Natural killer cell treated with Interleukin-12 subunit alpha and Interleukin-12 subunit beta and Interleukin-15 and Interleukin-18, amount 100 ng/mL, for 72 hours (primary cell): ENCODE measurements around the gene GH2. TPM values are rescaled to one million over a fixed set of nuclear protein-coding genes. Genes with fewer than 3 reads are reported as not detected.
"Not testable (repeated sequence)": the region's sequence is repeated elsewhere in the genome, so short reads cannot be mapped to it uniquely, and the experiment has no call there.

Source experiments
- ATAC-seq, 2 donors: fragments of 150-1000 bp; cut with Tn5 transposase in 1 of 2; sonication (Bioruptor Pico), chemical (Tn5 transposase) in 1 of 2; 2 replicates each; pipeline ENCODE4 v1.10.0; 2021
- DNase-seq: peaks from one replicate; pipeline ENCODE4 v3.0.0; 2022; ENCODE audit warnings: low spot score
- H3K27ac Mint-ChIP-seq, 2 donors: 1 replicate in 1 of 2; 2 replicates in 1 of 2; pipeline ENCODE4 v1.8.0; 2022; ENCODE audit warnings: mixed read lengths in 2 of 2, mild to moderate bottlenecking in 1 of 2, moderate library complexity in 1 of 2
- H3K27me3 Mint-ChIP-seq, 2 donors: 1 replicate in 1 of 2; 2 replicates in 1 of 2; pipeline ENCODE4 v1.8.0; 2022; ENCODE audit warnings: mixed read lengths in 2 of 2
- H3K36me3 Mint-ChIP-seq: one replicate; pipeline ENCODE4 v1.8.0; 2022; ENCODE audit warnings: mixed read lengths
- H3K4me1 Mint-ChIP-seq, 2 donors: 1 replicate in 1 of 2; 2 replicates in 1 of 2; pipeline ENCODE4 v1.8.0; 2022; ENCODE audit warnings: low read depth in 2 of 2, mixed read lengths in 2 of 2, mild to moderate bottlenecking in 1 of 2
- H3K4me3 Mint-ChIP-seq: one replicate; pipeline ENCODE4 v1.8.0; 2022; ENCODE audit warnings: mixed read lengths
- H3K9me3 Mint-ChIP-seq: 2 replicates; pipeline ENCODE4 v1.8.0; 2022; ENCODE audit warnings: mixed read lengths
- total RNA-seq, 2 donors: library from RNA; stranded (reverse); gene quantifications; one replicate each; pipeline ENCODE4 v1.2.3, GENCODE V29; 2022

The GH2 gene
- total RNA-seq, 2 donors from 2014 or later = not detected

GRCh38 chr17:63901971-63902370 is 20.2 kb upstream of the GH2 start:
- ATAC-seq, H3K27ac Mint-ChIP-seq, H3K36me3 Mint-ChIP-seq, H3K9me3 Mint-ChIP-seq, DNase-seq, H3K4me1 Mint-ChIP-seq, H3K27me3 Mint-ChIP-seq, H3K4me3 Mint-ChIP-seq: not testable (repeated sequence)

GRCh38 chr17:63898899-63899798 is 17.4 kb upstream of the GH2 start:
- ATAC-seq, DNase-seq, H3K27ac Mint-ChIP-seq, H3K27me3 Mint-ChIP-seq, H3K9me3 Mint-ChIP-seq, H3K36me3 Mint-ChIP-seq, H3K4me1 Mint-ChIP-seq, H3K4me3 Mint-ChIP-seq: not testable (repeated sequence)

- H3K36me3 Mint-ChIP-seq, H3K4me1 Mint-ChIP-seq, DNase-seq, H3K9me3 Mint-ChIP-seq, H3K27me3 Mint-ChIP-seq, H3K4me3 Mint-ChIP-seq, H3K27ac Mint-ChIP-seq: not testable (repeated sequence)
- ATAC-seq = peak in 1 of 2 donors; percentile 45
These were observed 15.0 kb upstream of the GH2 start, which contains the start of gene CSH1 for GRCh38 chr17:63896524-63897354. CSH1 (minus strand) TSS chr17:63896574; CDS start chr17:63896511, 63 bp downstream.

- not testable (repeated sequence) for H3K4me3 Mint-ChIP-seq, ATAC-seq, DNase-seq, H3K36me3 Mint-ChIP-seq, H3K4me1 Mint-ChIP-seq, H3K27me3 Mint-ChIP-seq, H3K9me3 Mint-ChIP-seq, H3K27ac Mint-ChIP-seq
These were observed 13.1 kb upstream of the GH2 start for GRCh38 chr17:63894821-63895220.

GRCh38 chr17:63894021-63894420 is 12.3 kb upstream of the GH2 start:
- ATAC-seq, H3K27ac Mint-ChIP-seq, DNase-seq, H3K4me1 Mint-ChIP-seq, H3K4me3 Mint-ChIP-seq, H3K9me3 Mint-ChIP-seq, H3K27me3 Mint-ChIP-seq, H3K36me3 Mint-ChIP-seq: not testable (repeated sequence)

- H3K27me3 Mint-ChIP-seq, ATAC-seq, H3K36me3 Mint-ChIP-seq, H3K4me1 Mint-ChIP-seq, H3K27ac Mint-ChIP-seq, DNase-seq, H3K9me3 Mint-ChIP-seq, H3K4me3 Mint-ChIP-seq: not testable (repeated sequence)
These were observed 10.7 kb upstream of the GH2 start for GRCh38 chr17:63892316-63893037.

GRCh38 chr17:63889026-63889848 is 7.5 kb upstream of the GH2 start:
- H3K27me3 Mint-ChIP-seq, H3K9me3 Mint-ChIP-seq, ATAC-seq, DNase-seq, H3K4me1 Mint-ChIP-seq, H3K36me3 Mint-ChIP-seq, H3K4me3 Mint-ChIP-seq, H3K27ac Mint-ChIP-seq: not testable (repeated sequence)

GRCh38 chr17:63885119-63885518 is 3.4 kb upstream of the GH2 start:
- H3K27ac Mint-ChIP-seq, H3K27me3 Mint-ChIP-seq, H3K4me3 Mint-ChIP-seq, H3K36me3 Mint-ChIP-seq, ATAC-seq, H3K9me3 Mint-ChIP-seq, H3K4me1 Mint-ChIP-seq, DNase-seq: not testable (repeated sequence)

- not testable (repeated sequence) for H3K27ac Mint-ChIP-seq, H3K4me3 Mint-ChIP-seq, ATAC-seq, H3K27me3 Mint-ChIP-seq, H3K36me3 Mint-ChIP-seq, H3K4me1 Mint-ChIP-seq, H3K9me3 Mint-ChIP-seq, DNase-seq
These were observed 932 bp upstream of the GH2 start for GRCh38 chr17:63882626-63883126.

GRCh38 chr17:63881337-63881736 is 407 bp downstream of the GH2 start:
- H3K9me3 Mint-ChIP-seq, H3K36me3 Mint-ChIP-seq: not testable (repeated sequence)

GRCh38 chr17:63880706-63881105 is 1.0 kb downstream of the GH2 start:
- H3K4me1 Mint-ChIP-seq = peaks cover 0 to 2% of the 10 kb centered on the region in 2 donors
- no peak overlapping the region for H3K27ac Mint-ChIP-seq
- H3K9me3 Mint-ChIP-seq = no peaks in the 10 kb centered on the region
- H3K27me3 Mint-ChIP-seq = peaks cover 0 to 3% of the 10 kb centered on the region in 2 donors
- no peaks in the 10 kb centered on the region for H3K36me3 Mint-ChIP-seq
- DNase-seq = no peak
- no peak for ATAC-seq
- H3K4me3 Mint-ChIP-seq = no peak overlapping the region

More at GRCh38 chr17:63881337-63881736, 407 bp downstream of the GH2 start:
- H3K27me3 Mint-ChIP-seq, ATAC-seq, H3K27ac Mint-ChIP-seq, DNase-seq, H3K4me1 Mint-ChIP-seq, H3K4me3 Mint-ChIP-seq: not testable (repeated sequence)

GRCh38 chr17:63878413-63878812 is 3.3 kb downstream of the GH2 start:
- not testable (repeated sequence) for H3K27me3 Mint-ChIP-seq

GRCh38 chr17:63874693-63875092 is 7.1 kb downstream of the GH2 start:
- not testable (repeated sequence) for H3K4me1 Mint-ChIP-seq, H3K36me3 Mint-ChIP-seq, H3K4me3 Mint-ChIP-seq, DNase-seq, H3K9me3 Mint-ChIP-seq, H3K27ac Mint-ChIP-seq, ATAC-seq, H3K27me3 Mint-ChIP-seq

More at GRCh38 chr17:63878413-63878812, 3.3 kb downstream of the GH2 start:
- not testable (repeated sequence) for ATAC-seq, H3K4me3 Mint-ChIP-seq, H3K27ac Mint-ChIP-seq, H3K9me3 Mint-ChIP-seq, H3K36me3 Mint-ChIP-seq, H3K4me1 Mint-ChIP-seq, DNase-seq
